Glomerular endothelial cell (primary cell): ENCODE data around the gene ENPP7. TPM values are rescaled to one million over a fixed set of nuclear protein-coding genes. Genes with fewer than 3 reads are reported as not detected.

Experiments
- DNase-seq: peaks from one replicate; pipeline ENCODE4 v3.0.0-alpha.2; 2011; ENCODE audit warnings: low read depth, low spot score; ENCODE audit errors: extremely low read depth
- total RNA-seq: library from RNA; depleted of rRNA; stranded (reverse); fragments of >200 nt; gene quantifications from 2 replicates; pipeline ENCODE4 v1.2.3, GENCODE V29; 2015

Gene ENPP7
- total RNA-seq, 1 donor from 2014 or later, result not detected

DNA sequence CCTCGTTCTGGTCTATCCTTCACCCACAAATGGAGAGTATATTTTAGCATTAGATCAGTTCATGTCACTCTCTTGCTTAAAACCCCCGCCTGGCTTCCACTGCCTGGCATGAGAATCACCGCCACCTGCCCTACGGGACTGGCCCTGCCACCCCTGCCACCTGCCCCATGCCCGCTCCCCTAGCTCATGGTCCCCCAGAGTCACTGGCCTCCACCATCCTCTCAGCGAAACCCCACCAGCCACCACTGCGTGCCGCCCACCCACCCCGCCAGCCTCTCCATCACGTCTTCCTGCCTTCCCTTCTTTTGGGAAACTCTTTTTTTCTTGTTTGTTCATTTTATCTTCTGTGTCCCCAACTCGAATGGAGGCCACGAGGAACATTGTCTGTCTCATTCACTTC is 982 bp upstream of the ENPP7 start:
- no peak for DNase-seq

DNA sequence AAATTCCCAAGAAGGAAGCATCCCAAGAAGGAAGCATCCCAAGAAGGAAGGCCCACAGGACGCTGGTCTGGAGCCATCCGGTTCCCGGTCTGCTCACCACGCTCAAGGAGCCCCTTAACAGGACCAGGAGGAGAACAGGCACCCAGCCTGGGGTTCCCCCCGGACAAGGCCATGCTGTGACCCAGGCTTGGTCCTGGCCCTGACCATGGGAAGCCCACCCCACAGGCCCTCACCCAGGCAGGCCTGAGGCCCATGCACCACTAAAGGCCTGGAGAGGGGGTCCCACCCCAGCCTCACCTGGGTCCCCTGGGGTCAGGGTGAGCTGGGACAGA is 340 bp upstream of the ENPP7 start:
- no peak for DNase-seq

DNA sequence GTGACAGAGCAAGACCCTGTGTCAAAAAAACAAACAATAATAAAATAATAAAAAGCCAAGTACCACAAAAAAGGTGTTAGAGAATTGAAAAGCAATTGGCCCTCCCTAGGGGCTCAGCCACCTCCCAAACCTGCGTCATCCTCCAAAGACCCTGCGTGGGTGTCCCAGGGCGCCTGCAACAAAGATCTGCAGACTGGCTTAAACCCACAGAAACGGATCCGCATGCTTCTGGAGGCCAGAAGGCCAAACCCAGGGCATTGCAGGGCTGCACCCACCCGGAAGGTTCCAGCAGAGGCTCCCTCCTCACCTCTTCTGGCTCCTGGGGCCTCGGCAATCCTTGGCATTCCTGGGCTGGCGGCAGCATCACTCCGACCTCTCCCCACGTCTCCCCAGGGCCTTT is 1.5 kb downstream of the ENPP7 start:
- no peak for DNase-seq

DNA sequence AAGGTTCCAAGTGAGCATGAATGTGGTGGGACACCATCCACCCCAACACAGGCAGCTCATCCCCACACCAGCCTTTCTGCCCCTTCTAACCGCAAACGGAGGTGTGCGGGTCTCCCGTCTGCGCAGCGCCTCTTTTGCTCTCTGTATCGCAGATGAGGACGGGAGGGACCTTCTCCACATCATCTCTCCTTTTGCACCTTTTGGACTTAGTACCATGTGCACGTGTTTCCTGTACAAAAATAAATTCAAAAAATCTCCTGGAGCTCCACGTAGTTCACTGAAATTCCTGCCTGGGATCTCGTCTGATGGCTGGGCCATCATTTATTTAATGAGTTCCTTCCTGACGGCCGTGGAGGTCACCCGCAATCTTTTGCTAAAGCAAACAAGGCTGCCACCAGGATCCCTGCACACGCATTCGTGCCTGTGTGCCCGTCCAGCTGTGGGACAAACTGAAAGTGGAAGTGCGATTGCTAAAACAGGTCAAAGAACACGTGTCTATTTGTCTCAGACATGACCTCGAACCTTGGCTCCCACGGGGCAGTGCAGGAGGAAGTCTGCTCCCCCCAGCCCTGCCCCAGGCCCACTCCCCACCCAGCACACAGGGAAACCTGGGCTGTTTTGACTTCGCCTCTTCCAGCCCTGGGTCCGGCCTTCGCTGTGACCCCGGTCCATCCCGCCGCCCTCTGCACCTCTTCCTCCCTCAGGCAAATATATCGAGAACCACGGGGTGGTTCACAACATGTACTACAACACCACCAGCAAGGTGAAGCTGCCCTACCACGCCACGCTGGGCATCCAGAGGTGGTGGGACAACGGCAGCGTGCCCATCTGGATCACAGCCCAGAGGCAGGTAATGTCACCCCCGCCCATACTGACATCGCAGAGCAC is 2.3 kb downstream of the ENPP7 start:
- no peak for DNase-seq

DNA sequence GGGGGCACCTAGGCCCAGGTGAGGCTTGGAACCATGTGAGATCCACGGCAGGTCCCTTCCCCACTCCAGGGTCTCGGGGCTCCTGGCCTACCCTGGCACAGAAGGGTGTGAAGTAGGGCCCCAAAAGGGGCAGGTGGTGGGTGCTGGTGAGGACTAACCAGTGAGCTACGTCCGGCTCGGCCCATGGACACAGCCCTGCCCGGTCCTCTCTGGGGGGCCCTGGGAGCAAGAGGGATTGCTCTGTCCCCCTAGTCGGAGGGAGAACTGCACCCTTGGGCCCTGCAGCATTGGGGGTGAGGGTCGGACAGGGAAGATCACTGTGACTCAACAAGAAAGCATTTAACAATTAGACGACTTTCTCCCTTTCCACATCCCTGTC is 2.9 kb downstream of the ENPP7 start:
- DNase-seq, result no peak

DNA sequence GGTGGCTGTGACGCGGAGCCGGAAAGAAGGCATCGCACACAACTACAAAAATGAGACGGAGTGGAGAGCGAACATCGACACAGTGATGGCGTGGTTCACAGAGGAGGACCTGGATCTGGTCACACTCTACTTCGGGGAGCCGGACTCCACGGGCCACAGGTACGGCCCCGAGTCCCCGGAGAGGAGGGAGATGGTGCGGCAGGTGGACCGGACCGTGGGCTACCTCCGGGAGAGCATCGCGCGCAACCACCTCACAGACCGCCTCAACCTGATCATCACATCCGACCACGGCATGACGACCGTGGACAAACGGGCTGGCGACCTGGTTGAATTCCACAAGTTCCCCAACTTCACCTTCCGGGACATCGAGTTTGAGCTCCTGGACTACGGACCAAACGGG is 4.4 kb downstream of the ENPP7 start:
- no peak for DNase-seq

DNA sequence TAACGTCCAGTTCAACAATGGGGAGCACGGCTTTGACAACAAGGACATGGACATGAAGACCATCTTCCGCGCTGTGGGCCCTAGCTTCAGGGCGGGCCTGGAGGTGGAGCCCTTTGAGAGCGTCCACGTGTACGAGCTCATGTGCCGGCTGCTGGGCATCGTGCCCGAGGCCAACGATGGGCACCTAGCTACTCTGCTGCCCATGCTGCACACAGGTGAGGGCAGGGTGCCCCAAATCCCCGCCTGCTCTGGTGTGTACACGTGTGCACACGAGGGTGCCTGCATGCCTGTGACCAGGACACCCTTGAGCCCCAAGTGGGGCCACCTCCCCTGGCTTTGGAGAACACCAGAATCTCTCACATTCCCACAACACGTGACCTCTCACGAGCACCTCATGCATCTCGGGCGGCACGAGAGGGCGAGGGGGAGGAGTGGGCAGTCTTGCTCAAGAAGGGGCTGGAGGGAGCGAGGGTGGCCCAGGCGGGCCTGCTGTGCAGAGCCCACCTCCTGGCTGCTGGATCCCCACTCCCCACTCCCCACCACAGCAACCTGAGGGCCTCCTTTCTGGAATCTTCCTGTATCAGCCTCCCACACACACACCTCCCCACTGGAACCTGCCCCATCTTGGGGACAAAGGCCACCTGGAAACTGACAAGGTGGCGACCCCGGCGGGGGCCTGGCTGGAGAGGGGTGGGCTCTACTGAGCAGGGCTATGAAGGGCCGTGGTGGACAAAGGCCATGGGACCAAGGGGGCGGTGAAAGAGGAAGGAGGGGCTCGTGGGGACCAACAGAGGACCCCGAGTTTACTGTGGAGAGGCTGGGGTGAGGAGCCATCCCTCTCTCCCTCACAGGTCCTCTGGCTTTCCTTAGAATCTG is 6.5 kb downstream of the ENPP7 start:
- DNase-seq, result no peak

DNA sequence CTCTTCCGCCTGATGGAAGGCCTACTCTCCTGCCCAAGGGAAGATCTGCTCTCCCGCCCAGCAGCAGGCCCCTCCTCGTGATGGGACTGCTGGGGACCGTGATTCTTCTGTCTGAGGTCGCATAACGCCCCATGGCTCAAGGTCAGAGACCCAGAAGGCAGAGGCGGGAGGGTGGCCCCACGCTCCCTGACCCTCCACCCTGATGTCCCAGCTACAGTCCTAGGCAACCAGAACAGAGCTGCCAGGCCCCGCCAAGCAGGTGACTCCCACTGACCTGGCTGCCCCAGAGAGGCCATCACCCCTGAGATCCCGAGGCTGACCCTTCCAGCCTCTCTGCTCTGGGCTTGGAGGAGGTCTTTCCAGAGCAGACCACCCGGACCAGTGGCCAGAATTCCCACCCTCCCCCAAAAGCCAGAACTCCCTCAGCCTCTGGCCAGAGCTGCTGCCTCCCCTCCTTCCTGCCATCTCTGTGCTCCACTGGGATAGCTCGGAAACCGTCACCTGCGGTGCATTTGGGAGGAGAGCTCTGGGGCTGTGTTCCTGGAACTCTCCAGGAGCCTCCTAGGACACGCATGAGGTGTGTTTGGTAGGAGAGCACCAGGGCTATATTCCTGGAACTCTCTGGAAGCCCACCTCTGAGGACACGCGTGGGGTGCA is 7.3 kb downstream of the ENPP7 start:
- no peak for DNase-seq

DNA sequence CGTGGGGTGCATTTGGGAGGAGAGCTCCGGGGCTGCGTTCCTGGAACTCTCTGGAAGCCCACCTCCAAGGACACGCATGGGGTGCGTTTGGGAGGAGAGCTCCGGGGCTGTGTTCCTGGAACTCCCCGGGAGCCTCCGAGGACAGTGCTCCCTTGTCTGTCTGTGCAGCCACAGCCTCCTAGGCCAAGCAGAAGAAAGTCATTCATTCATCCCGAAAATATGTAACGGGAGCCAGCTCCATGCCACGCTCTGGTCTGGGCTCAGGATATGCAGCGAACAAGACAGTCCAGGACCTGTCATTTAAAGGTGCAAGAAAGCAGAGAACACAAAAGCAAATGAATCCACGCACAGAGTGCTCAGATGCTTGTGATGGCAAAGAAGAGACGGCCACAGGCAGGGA is 7.9 kb downstream of the ENPP7 start:
- DNase-seq, result no peak

DNA sequence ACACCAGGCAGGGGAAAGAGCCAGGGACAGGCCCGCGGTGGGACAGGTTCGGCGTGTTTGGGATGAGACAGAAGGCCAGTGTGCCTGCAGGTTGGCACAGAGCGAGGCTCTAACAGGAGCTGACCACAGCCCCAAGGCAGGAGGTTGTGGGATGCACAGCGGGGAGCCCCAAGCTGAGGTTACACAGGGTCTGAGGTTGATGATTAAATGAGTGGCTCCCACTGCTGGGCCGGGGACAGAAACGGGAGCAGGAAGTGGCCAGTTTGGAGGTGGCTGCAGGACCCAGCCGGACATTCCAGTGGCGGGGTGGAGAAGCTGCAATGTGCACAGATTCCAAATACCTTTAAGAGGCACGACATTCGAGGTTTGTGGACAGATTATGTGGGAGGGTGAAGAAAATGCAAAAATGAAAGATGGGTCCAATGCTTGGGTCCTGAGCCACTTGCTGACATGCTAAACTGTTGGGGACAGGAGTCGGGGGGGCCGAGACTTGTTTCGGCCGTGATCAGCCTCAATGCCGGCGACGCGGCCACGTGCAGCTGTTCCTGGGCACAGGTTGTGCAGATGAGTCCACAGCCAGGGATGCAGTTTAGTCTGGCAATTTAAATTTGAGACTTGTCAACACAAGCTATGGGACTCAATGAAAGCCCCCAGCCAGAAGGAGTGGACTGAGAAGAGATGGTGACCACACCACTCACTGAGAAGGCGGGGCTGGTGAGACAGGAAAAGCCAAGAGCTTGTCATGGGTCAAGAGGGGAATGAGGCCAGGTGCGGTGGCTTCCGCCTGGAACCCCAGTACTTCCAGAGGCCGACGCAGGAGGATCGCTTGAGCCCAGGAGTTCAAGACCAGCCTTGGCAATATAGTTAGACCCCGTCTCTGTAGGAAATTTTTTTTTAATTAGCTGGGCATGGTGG is 8.7 kb downstream of the ENPP7 start:
- DNase-seq, result no peak

DNA sequence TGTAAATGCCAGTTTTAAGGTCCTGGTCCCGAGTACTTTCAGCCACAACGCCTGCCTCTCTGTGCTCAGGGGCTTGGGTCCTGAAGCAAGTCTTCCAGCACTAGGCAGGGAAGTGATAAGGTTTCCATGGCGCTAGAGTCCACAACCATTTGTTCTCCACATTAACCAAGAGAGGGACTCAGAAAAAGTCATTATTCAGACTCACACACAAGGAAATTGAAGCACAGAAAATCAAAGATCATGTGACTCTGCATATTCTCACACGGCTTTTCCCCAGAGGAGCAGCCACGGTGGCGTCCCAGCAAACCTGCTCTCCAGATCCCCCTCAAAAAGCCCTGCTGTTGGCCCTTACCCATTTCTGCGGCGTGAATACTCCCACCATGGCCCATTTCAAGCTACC is 9.7 kb downstream of the ENPP7 start:
- no peak for DNase-seq

DNA sequence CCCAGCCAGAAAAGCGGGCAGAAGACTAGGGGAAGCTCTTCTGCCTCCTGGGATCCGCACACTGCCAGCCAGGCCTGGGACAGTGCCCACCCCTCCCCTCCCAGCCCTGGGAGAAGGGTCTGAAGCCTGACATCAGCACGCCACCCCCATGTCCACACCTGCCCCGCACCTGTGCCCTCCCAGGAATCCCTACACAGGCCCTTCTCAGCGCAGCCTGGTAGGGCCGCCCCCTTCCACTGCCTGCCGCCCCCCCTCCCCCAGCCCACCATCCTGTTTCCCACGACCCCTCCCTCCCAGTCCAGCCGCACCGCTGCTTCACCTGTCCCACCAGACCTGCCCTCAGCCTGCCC is 10.6 kb downstream of the ENPP7 start:
- DNase-seq, result no peak

DNA sequence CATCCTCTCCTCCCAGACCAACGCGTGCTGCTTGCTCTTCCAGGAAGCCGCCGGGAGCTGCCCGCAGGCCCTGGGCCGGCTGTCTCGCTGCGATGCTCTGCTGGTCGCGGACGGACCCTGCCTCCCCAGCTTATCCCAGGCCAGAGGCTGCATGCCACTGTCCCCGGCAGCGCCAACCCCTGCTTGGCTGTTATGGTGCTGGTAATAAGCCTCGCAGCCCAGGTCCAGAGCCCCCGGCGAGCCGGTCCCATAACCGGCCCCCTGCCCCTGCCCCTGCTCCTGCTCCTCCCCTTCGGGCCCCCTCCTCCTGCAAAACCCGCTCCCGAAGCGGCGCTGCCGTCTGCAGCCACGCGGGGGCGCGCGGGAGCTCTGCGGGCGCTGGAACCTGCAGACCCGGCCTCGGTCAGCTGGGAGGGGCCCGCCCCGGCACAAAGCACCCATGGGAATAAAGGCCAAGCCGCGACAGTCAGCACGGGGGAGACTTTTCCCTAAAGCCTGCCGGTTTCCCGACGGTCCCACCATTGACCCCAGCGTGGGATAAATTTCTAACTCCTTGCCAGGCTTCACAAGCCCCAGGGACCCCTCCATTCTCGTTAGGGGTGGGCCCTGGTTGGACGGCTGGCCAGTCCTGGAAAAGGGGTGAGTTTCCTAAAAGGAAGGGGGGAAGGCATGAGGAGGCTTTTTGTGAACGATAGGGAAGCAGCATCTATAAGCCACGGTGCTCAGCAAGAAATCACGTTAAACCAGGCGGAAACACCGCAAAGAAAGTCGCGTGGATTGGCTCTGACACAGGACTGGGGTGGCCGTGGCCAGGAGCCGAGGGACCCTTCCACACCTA is 11.2 kb downstream of the ENPP7 start:
- no peak for DNase-seq

DNA sequence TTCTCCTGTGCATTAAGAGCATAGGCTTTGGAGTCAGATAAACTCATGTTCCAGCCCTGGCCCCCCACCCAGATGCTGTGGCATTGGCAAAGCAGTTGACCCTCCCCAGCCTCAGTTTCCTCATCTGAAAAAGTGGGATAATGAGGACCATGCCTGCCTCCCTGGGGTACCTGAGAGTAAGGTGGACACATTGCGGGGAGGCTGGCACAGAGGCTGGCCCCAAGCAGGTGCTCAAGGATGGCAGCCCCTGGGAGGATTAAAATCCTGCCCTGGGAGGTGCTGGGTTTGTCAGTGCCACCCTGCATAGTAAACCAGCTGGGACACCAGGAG is 11.8 kb downstream of the ENPP7 start:
- DNase-seq, result no peak

DNA sequence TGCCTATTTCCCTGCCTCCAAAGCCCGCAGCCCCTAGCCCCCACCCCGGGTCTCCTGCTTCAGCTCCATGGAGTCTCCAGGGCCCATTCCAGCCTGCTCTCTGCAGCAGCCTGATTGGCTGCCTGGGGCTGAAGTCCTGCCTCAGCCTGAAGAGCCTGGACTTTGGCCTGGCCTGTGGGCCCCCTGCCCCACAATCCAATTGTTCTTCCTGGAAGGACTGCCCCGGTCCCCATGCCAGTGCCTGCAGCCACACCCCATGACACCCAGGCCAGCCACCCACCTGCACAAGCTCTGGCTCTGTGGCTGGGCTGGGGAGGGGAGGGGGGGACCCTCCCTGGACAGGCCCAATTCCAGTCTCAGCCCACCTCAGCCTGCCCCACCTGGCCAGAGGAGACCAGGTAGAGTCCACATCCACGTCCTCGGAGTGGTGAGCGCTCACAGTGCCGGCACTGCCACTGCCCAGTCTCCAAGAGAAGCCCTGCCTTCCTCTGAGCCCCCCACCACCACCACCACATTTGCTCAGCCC is 12.3 kb downstream of the ENPP7 start:
- DNase-seq, result no peak

DNA sequence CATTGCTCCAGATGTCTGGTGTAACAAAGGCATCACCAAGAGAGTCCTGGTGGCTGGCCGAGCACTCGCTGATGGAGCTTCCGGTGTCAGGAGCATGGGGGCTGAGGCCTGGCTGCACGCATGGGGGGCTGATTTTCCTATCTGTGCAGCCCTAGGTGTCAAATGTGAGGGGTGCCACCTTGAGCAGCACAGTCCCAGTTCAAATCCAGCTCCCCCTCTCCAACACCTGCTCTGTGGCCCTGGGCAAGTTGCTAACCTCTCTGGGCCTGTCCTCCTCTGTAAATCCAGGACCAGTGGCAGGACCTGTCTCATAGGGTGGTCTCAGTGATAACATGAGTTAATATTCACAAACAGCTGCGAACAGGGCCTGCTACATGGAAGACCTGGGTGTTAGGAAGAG is 12.9 kb downstream of the ENPP7 start:
- DNase-seq, result no peak

DNA sequence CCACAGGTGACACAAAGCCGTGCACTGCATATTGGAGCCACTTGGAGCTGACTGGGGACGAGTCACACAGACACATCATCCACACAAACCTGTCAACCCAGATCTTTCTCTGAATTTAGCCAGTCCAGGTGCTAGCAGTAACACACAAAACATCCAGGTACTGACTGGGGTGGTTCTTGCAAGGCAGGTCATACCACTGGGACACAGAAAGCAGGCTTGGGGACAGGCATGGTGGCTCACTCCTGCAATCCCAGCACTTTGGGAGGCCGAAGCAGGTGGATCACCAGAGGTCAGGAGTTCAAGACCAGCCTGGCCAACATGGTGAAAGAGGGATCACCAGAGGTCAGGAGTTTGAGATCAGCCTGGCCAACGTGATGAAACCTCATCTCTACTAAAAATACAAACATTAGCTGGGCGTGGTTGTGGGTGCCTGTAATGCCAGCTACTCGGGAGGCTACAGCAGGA is 14.9 kb downstream of the ENPP7 start:
- DNase-seq, result no peak

DNA sequence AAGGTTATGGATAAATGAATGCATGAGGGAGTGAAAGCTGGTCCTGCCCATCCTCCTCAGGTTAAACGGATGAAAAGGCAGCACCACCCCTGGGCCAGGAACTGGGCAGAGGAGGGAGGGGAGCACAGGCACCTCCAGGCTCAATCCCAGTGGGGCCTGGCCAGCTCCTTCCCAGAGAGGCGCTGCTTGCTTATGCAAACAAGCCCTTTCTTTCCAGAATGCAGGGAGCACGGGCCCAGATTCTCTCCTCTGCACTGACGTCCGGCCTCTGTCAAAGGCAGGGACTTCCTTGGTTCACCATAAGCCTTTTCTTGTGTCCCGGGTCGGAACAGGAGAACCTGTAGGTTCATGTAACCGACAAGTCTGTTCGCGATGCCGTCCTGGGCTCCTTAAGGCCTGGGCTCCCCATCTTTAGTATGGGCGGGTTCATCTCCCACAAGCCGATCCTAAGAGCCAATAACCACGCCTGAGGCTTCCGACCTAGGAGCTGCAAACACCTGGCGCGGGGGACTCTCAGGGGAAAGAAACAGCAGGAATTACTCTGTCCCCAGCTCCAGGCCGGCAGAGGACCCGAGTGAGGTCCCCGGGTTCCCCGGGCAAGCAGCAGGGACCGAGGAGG is 16.3 kb downstream of the ENPP7 start:
- DNase-seq, result no peak
